Measurements from ENCODE around the gene STK33. TPM values are rescaled to one million over a fixed set of nuclear protein-coding genes. Genes with fewer than 3 reads are reported as not detected.

The STK33 gene
- total RNA-seq, 1 donor from 2014 or later, result 0.62 TPM

- H3K27ac Mint-ChIP-seq, result no peak overlapping the region
- H3K27me3 Mint-ChIP-seq (ENCODE audit: insufficient read depth), result peaks cover 46% of the 10 kb centered on the region
- no peaks in the 10 kb centered on the region for H3K9me3 Mint-ChIP-seq
- no peak for DNase-seq (ENCODE audit: low spot score)
- no peaks in the 10 kb centered on the region for H3K4me1 Mint-ChIP-seq (ENCODE audit: low read depth)
- intact Hi-C loops (cut with micrococcal nuclease), result no loop called here
- H3K4me3 Mint-ChIP-seq, result no peak overlapping the region
- no peaks in the 10 kb centered on the region for H3K36me3 Mint-ChIP-seq (ENCODE audit: low read depth)
Measured at GRCh38 chr11:8596504-8597046, 2.5 kb upstream of the STK33 start.

GRCh38 chr11:8593455-8593854, 573 bp downstream of the STK33 start:
- DNase-seq (ENCODE audit: low spot score), result no peak
- Mint-ChIP-seq H3K4me1 (ENCODE audit: low read depth) (no peaks in the 10 kb centered on the region), H3K27me3 (ENCODE audit: insufficient read depth) (peaks cover 58% of the 10 kb centered on the region), H3K4me3 (peak overlapping the region; percentile 56), H3K9me3 (no peaks in the 10 kb centered on the region), H3K36me3 (ENCODE audit: low read depth) (no peaks in the 10 kb centered on the region), H3K27ac (no peak overlapping the region)
- intact Hi-C loops (cut with micrococcal nuclease), result no loop called here

GRCh38 chr11:8587915-8588314, 6.1 kb downstream of the STK33 start:
- Mint-ChIP-seq H3K27ac (no peak overlapping the region), H3K4me1 (ENCODE audit: low read depth) (no peaks in the 10 kb centered on the region), H3K36me3 (ENCODE audit: low read depth) (no peaks in the 10 kb centered on the region), H3K4me3 (no peak overlapping the region), H3K27me3 (ENCODE audit: insufficient read depth) (peaks cover 30% of the 10 kb centered on the region), H3K9me3 (no peaks in the 10 kb centered on the region)
- intact Hi-C loops (cut with micrococcal nuclease), result no loop called here
- DNase-seq (ENCODE audit: low spot score), result no peak

GRCh38 chr11:8586805-8587204, 7.2 kb downstream of the STK33 start:
- intact Hi-C loops (cut with micrococcal nuclease), result no loop called here
- H3K27me3 Mint-ChIP-seq (ENCODE audit: insufficient read depth), result peaks cover 21% of the 10 kb centered on the region
- no peak for DNase-seq (ENCODE audit: low spot score)
- no peaks in the 10 kb centered on the region for H3K36me3 Mint-ChIP-seq (ENCODE audit: low read depth)
- H3K4me3 Mint-ChIP-seq, result no peak overlapping the region
- no peak overlapping the region for H3K27ac Mint-ChIP-seq
- no peaks in the 10 kb centered on the region for H3K4me1 Mint-ChIP-seq (ENCODE audit: low read depth)
- H3K9me3 Mint-ChIP-seq, result no peaks in the 10 kb centered on the region

DNA sequence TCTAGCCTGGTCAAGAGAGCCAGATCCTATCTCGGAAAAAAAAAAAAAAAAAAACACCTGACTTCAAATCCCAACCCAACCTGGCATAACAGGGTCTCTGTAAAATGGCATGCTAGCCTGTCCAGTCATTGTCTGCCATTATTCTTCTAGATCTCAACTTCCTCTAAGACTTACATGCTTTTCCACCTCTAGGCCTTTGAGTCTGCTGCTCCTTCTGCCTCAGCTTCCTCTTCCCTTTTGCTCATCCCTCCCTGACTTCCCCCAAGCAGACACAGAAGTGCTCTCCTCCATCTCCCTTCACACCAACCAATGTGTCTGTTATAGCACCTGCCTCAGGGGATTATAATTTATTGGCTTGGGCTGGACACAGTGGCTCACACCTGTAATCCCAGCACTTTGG, 7.8 kb downstream of the STK33 start:
- H3K4me3 Mint-ChIP-seq, result no peak overlapping the region
- no peaks in the 10 kb centered on the region for H3K9me3 Mint-ChIP-seq
- peaks cover 17% of the 10 kb centered on the region for H3K27me3 Mint-ChIP-seq (ENCODE audit: insufficient read depth)
- intact Hi-C loops (cut with micrococcal nuclease), result no loop called here
- H3K4me1 Mint-ChIP-seq (ENCODE audit: low read depth), result no peaks in the 10 kb centered on the region
- no peaks in the 10 kb centered on the region for H3K36me3 Mint-ChIP-seq (ENCODE audit: low read depth)
- no peak overlapping the region for H3K27ac Mint-ChIP-seq
- DNase-seq (ENCODE audit: low spot score), result no peak

- Mint-ChIP-seq H3K4me1 (ENCODE audit: low read depth) (no peaks in the 10 kb centered on the region), H3K27ac (no peak overlapping the region), H3K36me3 (ENCODE audit: low read depth) (no peaks in the 10 kb centered on the region), H3K27me3 (ENCODE audit: insufficient read depth) (peaks cover 14% of the 10 kb centered on the region), H3K4me3 (no peak overlapping the region), H3K9me3 (no peaks in the 10 kb centered on the region)
- DNase-seq (ENCODE audit: low spot score), result no peak
- intact Hi-C loops (cut with micrococcal nuclease), result no loop called here
Measured at GRCh38 chr11:8584511-8584910, 9.5 kb downstream of the STK33 start.

GRCh38 chr11:8584082-8584481, 9.9 kb downstream of the STK33 start:
- intact Hi-C loops (cut with micrococcal nuclease), result no loop called here
- DNase-seq (ENCODE audit: low spot score), result no peak
- H3K4me1 Mint-ChIP-seq (ENCODE audit: low read depth), result no peaks in the 10 kb centered on the region
- H3K4me3 Mint-ChIP-seq, result no peak overlapping the region
- H3K27me3 Mint-ChIP-seq (ENCODE audit: insufficient read depth), result peaks cover 12% of the 10 kb centered on the region
- no peak overlapping the region for H3K27ac Mint-ChIP-seq
- H3K9me3 Mint-ChIP-seq, result no peaks in the 10 kb centered on the region
- H3K36me3 Mint-ChIP-seq (ENCODE audit: low read depth), result no peaks in the 10 kb centered on the region

- Mint-ChIP-seq H3K27ac (no peak overlapping the region), H3K4me3 (no peak overlapping the region), H3K36me3 (ENCODE audit: low read depth) (no peaks in the 10 kb centered on the region), H3K27me3 (ENCODE audit: insufficient read depth) (peaks cover 2% of the 10 kb centered on the region), H3K4me1 (ENCODE audit: low read depth) (no peaks in the 10 kb centered on the region), H3K9me3 (no peaks in the 10 kb centered on the region)
- no peak for DNase-seq (ENCODE audit: low spot score)
- intact Hi-C loops (cut with micrococcal nuclease), result no loop called here
Measured at GRCh38 chr11:8581300-8581699, 12.7 kb downstream of the STK33 start.

- H3K27me3 Mint-ChIP-seq (ENCODE audit: insufficient read depth), result no peaks in the 10 kb centered on the region
- no peak overlapping the region for H3K27ac Mint-ChIP-seq
- intact Hi-C loops (cut with micrococcal nuclease), result no loop called here
- no peak for DNase-seq (ENCODE audit: low spot score)
- no peaks in the 10 kb centered on the region for H3K4me1 Mint-ChIP-seq (ENCODE audit: low read depth)
- no peaks in the 10 kb centered on the region for H3K9me3 Mint-ChIP-seq
- H3K36me3 Mint-ChIP-seq (ENCODE audit: low read depth), result no peaks in the 10 kb centered on the region
- H3K4me3 Mint-ChIP-seq, result no peak overlapping the region
Measured at GRCh38 chr11:8577791-8578581, 16.0 kb downstream of the STK33 start.

- Mint-ChIP-seq H3K27ac (no peak overlapping the region), H3K27me3 (ENCODE audit: insufficient read depth) (peaks cover 11% of the 10 kb centered on the region), H3K4me3 (no peak overlapping the region), H3K4me1 (ENCODE audit: low read depth) (no peaks in the 10 kb centered on the region), H3K9me3 (no peaks in the 10 kb centered on the region), H3K36me3 (ENCODE audit: low read depth) (no peaks in the 10 kb centered on the region)
- DNase-seq (ENCODE audit: low spot score), result no peak
- intact Hi-C loops (cut with micrococcal nuclease), result no loop called here
Measured at GRCh38 chr11:8574798-8575197, 19.2 kb downstream of the STK33 start.

- no peak overlapping the region for H3K4me3 Mint-ChIP-seq
- H3K4me1 Mint-ChIP-seq (ENCODE audit: low read depth), result no peaks in the 10 kb centered on the region
- intact Hi-C loops (cut with micrococcal nuclease), result no loop called here
- no peaks in the 10 kb centered on the region for H3K36me3 Mint-ChIP-seq (ENCODE audit: low read depth)
- no peak for DNase-seq (ENCODE audit: low spot score)
- no peaks in the 10 kb centered on the region for H3K9me3 Mint-ChIP-seq
- H3K27ac Mint-ChIP-seq, result no peak overlapping the region
- H3K27me3 Mint-ChIP-seq (ENCODE audit: insufficient read depth), result peaks cover 17% of the 10 kb centered on the region
Measured at GRCh38 chr11:8573777-8574176, 20.3 kb downstream of the STK33 start.

DNA sequence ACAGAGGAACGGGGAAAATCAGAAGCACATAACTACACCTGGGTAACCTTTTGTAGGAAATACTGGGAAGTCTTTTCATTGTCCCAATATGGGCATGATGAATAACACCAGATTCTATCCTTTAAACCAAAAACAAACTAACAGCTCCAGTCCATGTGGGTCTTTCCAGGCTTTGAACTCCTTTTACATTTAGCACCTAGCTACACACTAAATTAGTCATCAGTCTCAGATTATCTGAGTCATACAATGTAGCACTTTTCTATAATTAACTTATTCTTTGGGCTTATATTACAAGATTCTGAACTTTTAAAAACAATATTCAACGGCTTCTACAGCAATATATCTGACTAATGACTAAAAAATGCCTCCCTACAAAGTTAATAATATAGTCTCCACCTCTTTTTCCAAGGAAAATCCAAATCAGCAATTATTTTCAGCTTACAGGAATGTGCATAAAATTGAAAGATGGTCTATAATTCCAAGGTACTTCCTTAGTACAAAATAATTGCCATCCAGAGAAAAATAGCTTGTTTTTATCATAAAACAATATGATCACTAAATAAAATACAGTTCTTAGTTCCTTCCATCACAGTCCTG, 26.3 kb downstream of the STK33 start:
- Mint-ChIP-seq H3K9me3 (no peaks in the 10 kb centered on the region), H3K4me3 (no peak overlapping the region), H3K4me1 (ENCODE audit: low read depth) (peaks cover 5% of the 10 kb centered on the region), H3K27ac (no peak overlapping the region), H3K36me3 (ENCODE audit: low read depth) (no peaks in the 10 kb centered on the region), H3K27me3 (ENCODE audit: insufficient read depth) (peaks cover 23% of the 10 kb centered on the region)
- DNase-seq (ENCODE audit: low spot score), result no peak
- intact Hi-C loops (cut with micrococcal nuclease), result loop anchor here (2.0 kb wide), 1 partner anchor 239 kb away; no protein-coding TSS in a partner anchor

GRCh38 chr11:8566613-8567210, 27.3 kb downstream of the STK33 start:
- no peak overlapping the region for H3K4me3 Mint-ChIP-seq
- no peaks in the 10 kb centered on the region for H3K36me3 Mint-ChIP-seq (ENCODE audit: low read depth)
- H3K9me3 Mint-ChIP-seq, result peaks cover 4% of the 10 kb centered on the region
- peaks cover 31% of the 10 kb centered on the region for H3K27me3 Mint-ChIP-seq (ENCODE audit: insufficient read depth)
- H3K27ac Mint-ChIP-seq, result no peak overlapping the region
- peaks cover 5% of the 10 kb centered on the region for H3K4me1 Mint-ChIP-seq (ENCODE audit: low read depth)
- no peak for DNase-seq (ENCODE audit: low spot score)
- intact Hi-C loops (cut with micrococcal nuclease), result loop anchor here (1.0 to 2.0 kb wide), 3 partner anchors 238 to 374 kb away; no protein-coding TSS in a partner anchor
